ENCODE results near the gene DACT3. TPM values are rescaled to one million over a fixed set of nuclear protein-coding genes. Genes with fewer than 3 reads are reported as not detected.

DACT3 gene
- total and polyA plus RNA-seq, 2 of the 13 experiments (the other 11 are each of a cell fraction or from before 2014, with no cell fraction given), result 0.04 TPM; not detected in 1

DNA sequence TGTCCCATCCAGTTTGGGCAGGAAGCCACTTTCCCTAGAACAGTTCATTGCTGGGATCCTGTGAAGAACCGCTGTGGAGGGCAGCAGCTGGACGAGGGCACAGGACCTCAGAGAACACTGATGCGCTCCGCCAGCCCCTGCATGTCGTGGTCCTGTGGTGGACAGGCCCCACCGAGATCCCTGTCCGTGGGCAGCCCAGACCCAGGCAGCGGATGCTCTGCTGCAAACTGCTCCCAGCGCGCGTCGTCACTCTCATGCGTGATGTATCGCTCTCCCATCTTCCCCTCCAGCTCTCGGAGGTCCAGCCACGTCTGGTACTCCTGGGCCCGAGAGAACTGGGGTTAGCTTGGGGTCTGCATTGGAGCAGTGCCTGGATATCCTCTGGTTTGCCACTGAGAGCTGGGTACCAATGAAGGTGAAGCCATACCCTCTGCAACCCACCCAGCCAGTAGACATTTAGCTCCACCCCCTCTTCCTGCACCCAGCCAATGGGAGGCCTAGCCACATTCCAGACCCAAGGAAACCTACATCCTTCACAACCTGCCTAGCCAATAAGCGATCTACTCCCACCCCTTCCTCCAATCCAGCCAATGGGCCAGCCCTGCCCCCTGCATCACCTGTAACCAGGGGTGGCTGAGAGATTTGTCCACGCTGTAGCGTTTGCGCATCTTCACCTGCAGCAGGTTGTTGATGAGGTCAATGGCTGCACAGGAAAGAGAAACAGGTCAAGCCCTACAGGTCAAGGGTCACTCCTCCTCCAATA is 13.6 kb upstream of the DACT3 start (continued):
- TF ChIP-seq NFYC (CRISPR knock-in tag; IDR thresholded peaks at IDR 0.05) (peak; percentile 56; the same call in 1 of the 2 replicates), ZBTB33 (CRISPR knock-in tag; IDR thresholded peaks at IDR 0.05) (0 out of 2 replicates have a peak, but pooled peaks have one; percentile 40), RFX5 (IDR thresholded peaks at IDR 0.05; ENCODE audit: low read depth, low read length) (peak; percentile 98), MEIS2 (CRISPR knock-in tag; IDR thresholded peaks at IDR 0.05) (no peak), NFYB (CRISPR knock-in tag; IDR thresholded peaks at IDR 0.05) (peak; percentile 68), RFXANK (CRISPR knock-in tag; IDR thresholded peaks at IDR 0.05) (peak; percentile 97), CREB1 (IDR thresholded peaks at IDR 0.05) (no peak), CREB1 (CRISPR knock-in tag; IDR thresholded peaks at IDR 0.05) (peak; percentile 45; the same call in 1 of the 2 replicates)
- TF ChIP-seq, protein P1, sequence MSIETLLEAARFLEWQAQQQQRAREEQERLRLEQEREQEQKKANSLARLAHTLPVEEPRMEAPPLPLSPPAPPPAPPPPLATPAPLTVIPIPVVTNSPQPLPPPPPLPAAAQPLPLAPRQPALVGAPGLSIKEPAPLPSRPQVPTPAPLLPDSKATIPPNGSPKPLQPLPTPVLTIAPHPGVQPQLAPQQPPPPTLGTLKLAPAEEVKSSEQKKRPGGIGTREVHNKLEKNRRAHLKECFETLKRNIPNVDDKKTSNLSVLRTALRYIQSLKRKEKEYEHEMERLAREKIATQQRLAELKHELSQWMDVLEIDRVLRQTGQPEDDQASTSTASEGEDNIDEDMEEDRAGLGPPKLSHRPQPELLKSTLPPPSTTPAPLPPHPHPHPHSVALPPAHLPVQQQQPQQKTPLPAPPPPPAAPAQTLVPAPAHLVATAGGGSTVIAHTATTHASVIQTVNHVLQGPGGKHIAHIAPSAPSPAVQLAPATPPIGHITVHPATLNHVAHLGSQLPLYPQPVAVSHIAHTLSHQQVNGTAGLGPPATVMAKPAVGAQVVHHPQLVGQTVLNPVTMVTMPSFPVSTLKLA (IDR thresholded peaks at IDR 0.05), result no peak

DNA sequence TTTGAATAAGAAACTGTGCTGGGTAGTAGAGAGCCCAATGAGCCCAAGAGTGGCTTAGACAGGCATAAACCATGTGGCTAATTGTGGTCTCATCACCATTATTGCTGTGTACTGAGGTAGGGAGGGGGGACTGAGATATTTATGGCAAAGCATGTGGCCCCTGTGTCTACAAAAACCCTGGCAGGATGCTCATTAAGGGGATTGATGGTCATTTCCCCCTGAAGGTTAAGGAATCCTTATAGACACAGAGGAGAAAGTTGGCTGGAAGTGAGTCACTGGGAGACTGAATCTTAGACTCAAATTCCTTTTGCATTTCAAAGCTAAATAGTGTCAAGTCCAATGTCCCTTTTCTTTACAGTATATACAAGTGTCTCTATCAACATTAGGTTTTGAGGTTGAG is 9.8 kb upstream of the DACT3 start:
- DNase-seq (ENCODE audit: low spot score) (no peak), FAIRE-seq (no peak), ATAC-seq (no peak)
- Histone ChIP-seq H3K4me1 (ENCODE audit: insufficient read depth, low read length) (peaks cover 10% of the 10 kb centered on the region; the same call in 1 of the 2 replicates), H4K20me1 (ENCODE audit: insufficient read depth, low read length) (no peaks in the 10 kb centered on the region), H3K79me2 (ENCODE audit: insufficient read depth, low read length) (no peaks in the 10 kb centered on the region), H3K9ac (ENCODE audit: insufficient read depth, low read depth, low read length) (no peak overlapping the region), H3K4me3 (replicated peaks in 1 of 3; ENCODE audit: insufficient read depth in 1 of 3, low read depth in 2 of 3, low read length in 3 of 3) (no peak overlapping the region), H3K36me3 (replicated peaks in 1 of 2; ENCODE audit: control insufficient read depth in 1 of 2, insufficient read depth in 2 of 2, low read length in 2 of 2) (peaks cover 1 to 16% of the 10 kb centered on the region in 2 experiments), H3K4me2 (ENCODE audit: low read depth, low read length) (no peak overlapping the region), H3K9me3 (ENCODE audit: low read length) (no peaks in the 10 kb centered on the region), H3K27me3 (ENCODE audit: control insufficient read depth in 1 of 2, insufficient read depth in 2 of 2, low read length in 2 of 2) (no peaks in the 10 kb centered on the region), H2AFZ (ENCODE audit: low read length) (no peak overlapping the region), H3K27ac (ENCODE audit: extremely low read length, insufficient read depth, low read length) (no peak overlapping the region)
- CTCF ChIA-PET (ENCODE audit: low intra/inter-chr PET ratio, low total read pairs), result no interaction called here
- POLR2A ChIA-PET, result no interaction called here
- BruUV-seq (replicated peaks), result no TSS peak
- intact Hi-C loops (cut with micrococcal nuclease; ENCODE audit: unreplicated experiment), result no loop called here
- in situ Hi-C loops (cut with HindIII; ENCODE audit: extremely low pct_ligation_motif_present, low pct_unique_long_range_greater_than_20kb), result no loop called here
- no peak for TF ChIP-seq TMF1 (CRISPR knock-in tag; IDR thresholded peaks at IDR 0.05; ENCODE audit: low read depth)
- no peak for TF ChIP-seq ZNF891 (CRISPR knock-in tag; IDR thresholded peaks at IDR 0.05)
- TF ChIP-seq HNRNPLL (IDR thresholded peaks at IDR 0.05; ENCODE audit: low read depth, low read length, poor library complexity, severe bottlenecking), result no peak
- TF ChIP-seq SALL2 (CRISPR knock-in tag; IDR thresholded peaks at IDR 0.05), result no peak
- TF ChIP-seq ZFP1 (CRISPR knock-in tag; IDR thresholded peaks at IDR 0.05), result no peak
- TF ChIP-seq, protein P2, sequence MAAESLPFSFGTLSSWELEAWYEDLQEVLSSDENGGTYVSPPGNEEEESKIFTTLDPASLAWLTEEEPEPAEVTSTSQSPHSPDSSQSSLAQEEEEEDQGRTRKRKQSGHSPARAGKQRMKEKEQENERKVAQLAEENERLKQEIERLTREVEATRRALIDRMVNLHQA (CRISPR knock-in tag; IDR thresholded peaks at IDR 0.05), result no peak
- no peak for TF ChIP-seq ZNF275 (CRISPR knock-in tag; IDR thresholded peaks at IDR 0.05; ENCODE audit: borderline replicate concordance)
- TF ChIP-seq, protein P3, sequence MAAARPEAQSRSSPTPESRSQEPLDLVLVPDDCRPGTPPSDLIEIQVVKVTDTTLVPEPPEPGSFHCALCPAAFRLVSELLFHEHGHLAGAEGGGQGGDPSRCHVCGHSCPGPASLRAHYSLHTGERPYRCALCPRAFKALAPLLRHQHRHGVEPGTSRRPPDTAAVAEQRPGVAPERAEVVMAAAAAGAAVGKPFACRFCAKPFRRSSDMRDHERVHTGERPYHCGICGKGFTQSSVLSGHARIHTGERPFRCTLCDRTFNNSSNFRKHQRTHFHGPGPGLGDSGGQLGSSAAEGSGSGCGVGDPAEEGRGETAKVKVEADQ (CRISPR knock-in tag; IDR thresholded peaks at IDR 0.05; ENCODE audit: borderline replicate concordance), result no peak
- no peak for TF ChIP-seq MYC (CRISPR knock-in tag; IDR thresholded peaks at IDR 0.05; ENCODE audit: borderline replicate concordance)

All from HepG2 (cell line).